MCF 10A (cell line): Measurements from ENCODE around the gene CAVIN3. TPM values are rescaled to one million over a fixed set of nuclear protein-coding genes. Genes with fewer than 3 reads are reported as not detected.
A peak's percentile ranks its signal among the peaks of the same experiment; 100 is the strongest.

Experiments
- Bru-seq: library from RNA; stranded (reverse); fragments of 400-500 nt; gene quantifications from one replicate; lab custom pipeline; 2021; lab: Mats Ljungman, UMichigan
- BruChase-seq, 2 experiments: library from RNA; stranded (reverse); fragments of 400-500 nt; gene quantifications; one replicate each; lab custom pipeline; 2021; lab: Mats Ljungman, UMichigan
- BruUV-seq: library from RNA; stranded (reverse); fragments of 400-500 nt; replicated peaks from 2 replicates; lab custom pipeline; 2021; lab: Mats Ljungman, UMichigan
- CTCF ChIA-PET: fragments of 300-600 bp; sonication (Branson Sonifier 250); formaldehyde crosslinking; extraction: SDS; loops from one replicate; lab custom pipeline; 2021; ENCODE audit warnings: antibody characterized with exemption, inconsistent platforms; lab: Yijun Ruan, JAX
- POLR2A ChIA-PET: fragments of 300-600, 350-650 bp; sonication (Branson Sonifier 250); formaldehyde crosslinking; extraction: SDS; loops from one replicate; lab custom pipeline; 2020; ENCODE audit warnings: antibody characterized with exemption, inconsistent platforms; lab: Yijun Ruan, JAX
- DNase-seq: peaks from one replicate; pipeline ENCODE4 v3.0.0-alpha.2; 2018; ENCODE audit not compliant: unreplicated experiment
- H3K27ac Mint-ChIP-seq: one replicate; pipeline ENCODE4 v1.8.0; 2022; ENCODE audit warnings: mild to moderate bottlenecking, low read depth, mixed read lengths; ENCODE audit not compliant: unreplicated experiment
- H3K27me3 Mint-ChIP-seq: one replicate; pipeline ENCODE4 v1.8.0; 2022; ENCODE audit warnings: mixed read lengths; ENCODE audit not compliant: insufficient read depth, unreplicated experiment
- H3K36me3 Mint-ChIP-seq: one replicate; pipeline ENCODE4 v1.8.0; 2022; ENCODE audit warnings: mild to moderate bottlenecking, moderate library complexity, mixed read lengths; ENCODE audit not compliant: insufficient read depth, unreplicated experiment
- H3K4me1 Mint-ChIP-seq: one replicate; pipeline ENCODE4 v1.8.0; 2022; ENCODE audit warnings: mixed read lengths; ENCODE audit not compliant: insufficient read depth, unreplicated experiment
- H3K4me3 Mint-ChIP-seq: one replicate; pipeline ENCODE4 v1.8.0; 2022; ENCODE audit warnings: mild to moderate bottlenecking, moderate library complexity, mixed read lengths; ENCODE audit not compliant: unreplicated experiment
- H3K9me3 Mint-ChIP-seq: one replicate; pipeline ENCODE4 v1.8.0; 2022; ENCODE audit warnings: mixed read lengths; ENCODE audit not compliant: unreplicated experiment
- intact Hi-C: fragments of 100-400 bp; cut with micrococcal nuclease; formaldehyde crosslinking; loops from 2 replicates; pipeline ENCODE4 v1.14.1; 2022
- long read RNA-seq: library from polyadenylated mRNA; stranded (forward); transcript quantifications from one replicate; pipeline ENCODE4 v2.0.0, GENCODE V29; 2022
- total RNA-seq: library from RNA; stranded (reverse); gene quantifications from 2 replicates; pipeline ENCODE4 v1.2.3, GENCODE V29; 2022
- TF ChIP-seq, protein P1 (sequence below): fragments of 200-600 bp; IDR thresholded peaks from one replicate; pipeline ENCODE4 v1.8.0; 2022; ENCODE audit warnings: antibody characterized with exemption, mild to moderate bottlenecking; ENCODE audit not compliant: unreplicated experiment

Gene CAVIN3, protein sequence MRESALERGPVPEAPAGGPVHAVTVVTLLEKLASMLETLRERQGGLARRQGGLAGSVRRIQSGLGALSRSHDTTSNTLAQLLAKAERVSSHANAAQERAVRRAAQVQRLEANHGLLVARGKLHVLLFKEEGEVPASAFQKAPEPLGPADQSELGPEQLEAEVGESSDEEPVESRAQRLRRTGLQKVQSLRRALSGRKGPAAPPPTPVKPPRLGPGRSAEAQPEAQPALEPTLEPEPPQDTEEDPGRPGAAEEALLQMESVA
- 69.9 and 89.5 TPM in 2 replicates for total RNA-seq
- Bru-seq, nascent RNA, result percentile 81 among the genes with signal in this experiment
- BruChase-seq, experiment 1, labeled RNA remaining after a 6-hour chase, result percentile 85 among the genes with signal in this experiment
- percentile 78 among the genes with signal in this experiment for BruChase-seq, experiment 2, labeled RNA remaining after a 2-hour chase
- long read RNA-seq, transcript CAVIN3-201 (2 exons, 1,174 nt), result major isoform, 231 of 255 reads
- long read RNA-seq, partial matches to known transcripts, result 2 of 255 reads
- long read RNA-seq, other reads (novel, unspliced or antisense), result 16 of 255 reads

DNA sequence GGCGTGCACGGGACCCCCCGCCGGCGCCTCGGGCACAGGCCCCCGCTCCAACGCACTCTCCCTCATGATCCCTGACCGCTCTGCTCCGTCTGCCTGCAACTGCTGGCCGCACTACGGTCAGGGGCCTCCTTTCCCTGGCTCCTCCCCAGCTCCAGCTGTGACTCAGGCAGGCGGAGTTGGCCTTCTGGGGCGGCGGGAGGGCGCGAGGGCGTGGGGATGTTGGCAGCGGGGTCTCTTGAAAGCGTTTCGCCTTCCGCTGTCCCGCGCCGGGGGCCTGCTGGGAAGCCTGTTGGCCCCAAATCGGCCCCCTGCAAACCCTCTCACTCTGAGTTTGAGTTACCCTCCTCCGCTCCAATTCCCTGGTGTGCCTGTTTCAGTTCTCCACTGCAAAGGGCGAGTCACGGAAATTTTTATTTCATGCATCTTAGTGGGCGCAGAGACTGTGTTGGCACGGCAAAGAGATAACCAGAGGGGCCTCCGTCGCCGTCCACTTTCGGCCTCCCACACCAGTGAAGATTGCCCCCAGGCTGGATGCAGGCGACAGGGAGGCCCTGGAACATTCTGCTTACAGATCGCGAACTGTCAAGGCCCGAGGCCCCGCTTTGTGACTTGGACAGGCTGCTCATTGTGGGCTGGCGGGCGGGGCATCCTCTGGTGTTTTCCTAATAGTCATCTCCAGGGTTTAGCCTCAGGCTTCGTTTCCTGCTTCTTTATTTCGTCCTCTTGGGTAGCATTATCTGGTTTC lies at the start of gene CAVIN3:
CAVIN3 (minus strand) TSS at position 91 of the 745 bp plus-strand sequence; CDS start at position 66, 25 bp downstream.
- intact Hi-C loops, result loop anchor here (1.0 kb wide), 1 partner anchor 86 kb away; the partner anchor contains the start of gene FHIP1B
- peak; percentile 89 for DNase-seq
- ChIA-PET POLR2A (interaction anchor here (0.6 to 6.3 kb wide), 24 partner anchors 13 to 1717 kb away, joined by 3 to 59 read pairs (median 4); partner anchors contain the start of genes ARFIP2, FHIP1B, SMPD1 and TAF10), CTCF (interaction anchor here (0.6 to 17.9 kb wide), 17 partner anchors 13 to 297 kb away, joined by 3 to 185 read pairs (median 4); no protein-coding TSS in a partner anchor)
- H3K27me3 Mint-ChIP-seq, result no peaks in the 10 kb centered on the region
- peak within 1 kb of the TSS; percentile 97 for H3K27ac Mint-ChIP-seq
- H3K36me3 Mint-ChIP-seq, result peaks cover 7% of the 10 kb centered on the region
- no peaks in the 10 kb centered on the region for H3K9me3 Mint-ChIP-seq
- peak within 1 kb of the TSS; percentile 86 for H3K4me3 Mint-ChIP-seq
- H3K4me1 Mint-ChIP-seq, result peaks cover 36% of the 10 kb centered on the region
- no TSS peak for BruUV-seq
- TF ChIP-seq, protein P1, sequence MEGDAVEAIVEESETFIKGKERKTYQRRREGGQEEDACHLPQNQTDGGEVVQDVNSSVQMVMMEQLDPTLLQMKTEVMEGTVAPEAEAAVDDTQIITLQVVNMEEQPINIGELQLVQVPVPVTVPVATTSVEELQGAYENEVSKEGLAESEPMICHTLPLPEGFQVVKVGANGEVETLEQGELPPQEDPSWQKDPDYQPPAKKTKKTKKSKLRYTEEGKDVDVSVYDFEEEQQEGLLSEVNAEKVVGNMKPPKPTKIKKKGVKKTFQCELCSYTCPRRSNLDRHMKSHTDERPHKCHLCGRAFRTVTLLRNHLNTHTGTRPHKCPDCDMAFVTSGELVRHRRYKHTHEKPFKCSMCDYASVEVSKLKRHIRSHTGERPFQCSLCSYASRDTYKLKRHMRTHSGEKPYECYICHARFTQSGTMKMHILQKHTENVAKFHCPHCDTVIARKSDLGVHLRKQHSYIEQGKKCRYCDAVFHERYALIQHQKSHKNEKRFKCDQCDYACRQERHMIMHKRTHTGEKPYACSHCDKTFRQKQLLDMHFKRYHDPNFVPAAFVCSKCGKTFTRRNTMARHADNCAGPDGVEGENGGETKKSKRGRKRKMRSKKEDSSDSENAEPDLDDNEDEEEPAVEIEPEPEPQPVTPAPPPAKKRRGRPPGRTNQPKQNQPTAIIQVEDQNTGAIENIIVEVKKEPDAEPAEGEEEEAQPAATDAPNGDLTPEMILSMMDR, result no peak

DNA sequence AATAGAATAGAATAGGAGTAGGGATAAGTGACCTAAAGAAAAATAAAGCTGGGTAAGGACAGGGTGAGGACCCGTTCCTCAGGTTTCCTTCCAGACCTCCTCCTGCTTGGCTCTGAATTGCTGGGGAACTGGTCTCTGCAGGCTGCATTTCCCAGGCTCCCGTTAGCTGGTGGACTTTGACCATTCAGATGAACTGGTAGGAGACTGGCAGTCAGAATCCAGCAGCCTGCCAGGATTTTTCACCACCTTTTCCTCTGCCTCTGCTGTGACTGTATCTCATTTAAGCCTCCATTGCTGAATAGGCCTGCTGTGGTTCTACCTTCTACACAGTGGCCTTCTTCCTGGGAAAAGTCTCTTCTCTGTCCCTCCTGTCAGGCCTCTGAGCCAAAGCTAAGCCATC lies 45.4 kb upstream of the CAVIN3 start:
- CTCF ChIA-PET, result interaction anchor here (0.6 to 7.5 kb wide), 8 partner anchors 10 to 114 kb away, joined by 3 to 140 read pairs (median 4); no protein-coding TSS in a partner anchor
- intact Hi-C loops, result no loop called here
- H3K27me3 Mint-ChIP-seq, result no peaks in the 10 kb centered on the region
- no peaks in the 10 kb centered on the region for H3K36me3 Mint-ChIP-seq
- no peaks in the 10 kb centered on the region for H3K4me1 Mint-ChIP-seq
- no peak overlapping the region for H3K4me3 Mint-ChIP-seq
- TF ChIP-seq, protein P1, result no peak
- BruUV-seq, result no TSS peak
- DNase-seq, result no peak
- H3K9me3 Mint-ChIP-seq, result no peaks in the 10 kb centered on the region
- POLR2A ChIA-PET, result interaction anchor here (0.6 kb wide), 1 partner anchor 58 kb away, joined by 4 read pairs; no protein-coding TSS in a partner anchor
- H3K27ac Mint-ChIP-seq, result no peak overlapping the region

DNA sequence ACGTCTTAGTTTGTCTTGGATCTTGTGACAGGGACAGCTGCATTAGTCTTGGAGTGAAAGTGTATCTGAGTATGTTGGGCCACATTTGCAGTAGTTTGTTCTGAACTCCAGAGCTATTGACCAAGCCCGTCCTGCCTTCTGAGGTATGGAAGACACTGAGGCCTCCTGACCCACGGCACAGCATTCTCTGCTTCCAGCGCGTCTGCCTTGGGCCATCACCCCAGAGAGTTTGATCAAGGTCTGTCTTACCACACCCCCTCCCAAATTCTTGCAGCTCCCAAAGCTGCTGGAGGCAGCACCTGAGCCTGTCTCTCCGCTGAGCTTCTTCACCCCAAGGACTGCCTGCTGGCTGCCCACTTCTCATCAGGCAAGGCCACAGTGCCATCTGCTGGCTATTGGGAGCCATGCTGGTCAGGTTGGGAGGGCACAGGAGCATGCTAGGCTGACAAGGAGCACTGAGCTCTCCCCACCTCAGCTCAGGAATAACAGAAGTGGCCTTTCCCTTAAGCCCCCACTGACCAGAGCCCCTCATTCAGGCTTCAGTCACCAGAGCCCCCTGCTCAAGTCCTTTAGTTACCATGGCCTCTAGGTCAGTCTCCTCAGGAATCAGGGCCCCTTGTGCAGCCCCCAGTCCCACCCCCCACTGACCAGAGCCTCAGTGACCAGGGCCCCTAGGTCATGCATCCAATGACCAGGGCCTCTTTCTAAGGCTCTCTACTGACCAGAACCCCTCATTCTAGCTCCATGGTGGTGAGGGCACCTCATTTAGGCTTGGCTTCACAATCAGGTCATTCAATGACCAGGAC lies 42.8 kb upstream of the CAVIN3 start:
- POLR2A ChIA-PET, result interaction anchor here (0.9 kb wide), 1 partner anchor 46 kb away, joined by 3 read pairs; no protein-coding TSS in a partner anchor
- no peak overlapping the region for H3K4me3 Mint-ChIP-seq
- no peaks in the 10 kb centered on the region for H3K36me3 Mint-ChIP-seq
- no peaks in the 10 kb centered on the region for H3K9me3 Mint-ChIP-seq
- H3K4me1 Mint-ChIP-seq, result no peaks in the 10 kb centered on the region
- no TSS peak for BruUV-seq
- TF ChIP-seq, protein P1, result peak; percentile 82
- intact Hi-C loops, result loop anchor here (1.0 to 2.0 kb wide), 3 partner anchors 65 to 340 kb away; no protein-coding TSS in a partner anchor
- no peak overlapping the region for H3K27ac Mint-ChIP-seq
- CTCF ChIA-PET, result interaction anchor here (0.6 to 8.8 kb wide), 121 partner anchors 10 to 1243 kb away, joined by 3 to 176 read pairs (median 4); partner anchors contain the start of genes APBB1, ARFIP2, CAVIN3 and CCKBR
- peak; percentile 81 for DNase-seq
- no peaks in the 10 kb centered on the region for H3K27me3 Mint-ChIP-seq
